AG09319 (cell line): ENCODE data around the gene AZIN2.

Source experiments
- DNase-seq: peaks from one replicate; pipeline ENCODE4 v3.0.0-alpha.2; 2010; ENCODE audit warnings: low read depth; ENCODE audit errors: extremely low read depth
- TF ChIP-seq, protein P1 (sequence below): IDR thresholded peaks from 2 replicates; pipeline ENCODE4 v1.5.1; 2011; ENCODE audit warnings: low read depth, mild to moderate bottlenecking, inconsistent platforms, low read length, moderate library complexity

AZIN2 gene

DNA sequence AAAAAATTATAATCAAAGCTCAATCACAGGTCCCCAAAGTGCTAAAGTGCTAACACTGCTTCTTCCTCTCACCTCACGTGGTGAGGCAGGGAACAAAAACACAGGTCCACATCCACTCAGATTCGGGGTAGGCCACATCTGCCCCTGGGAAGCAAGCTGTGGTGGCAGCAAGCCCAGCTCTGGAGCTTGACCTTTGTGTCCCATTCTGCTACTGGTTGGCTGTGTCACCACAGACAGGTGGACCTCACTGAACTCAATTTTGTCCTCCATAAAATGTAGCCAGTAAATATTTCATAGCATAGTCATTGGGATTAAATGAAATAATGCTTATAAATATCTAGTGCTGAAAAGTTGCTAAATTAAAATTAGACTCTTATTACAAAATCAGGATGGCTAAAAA, 8.5 kb downstream of the AZIN2 start:
- TF ChIP-seq, protein P1, sequence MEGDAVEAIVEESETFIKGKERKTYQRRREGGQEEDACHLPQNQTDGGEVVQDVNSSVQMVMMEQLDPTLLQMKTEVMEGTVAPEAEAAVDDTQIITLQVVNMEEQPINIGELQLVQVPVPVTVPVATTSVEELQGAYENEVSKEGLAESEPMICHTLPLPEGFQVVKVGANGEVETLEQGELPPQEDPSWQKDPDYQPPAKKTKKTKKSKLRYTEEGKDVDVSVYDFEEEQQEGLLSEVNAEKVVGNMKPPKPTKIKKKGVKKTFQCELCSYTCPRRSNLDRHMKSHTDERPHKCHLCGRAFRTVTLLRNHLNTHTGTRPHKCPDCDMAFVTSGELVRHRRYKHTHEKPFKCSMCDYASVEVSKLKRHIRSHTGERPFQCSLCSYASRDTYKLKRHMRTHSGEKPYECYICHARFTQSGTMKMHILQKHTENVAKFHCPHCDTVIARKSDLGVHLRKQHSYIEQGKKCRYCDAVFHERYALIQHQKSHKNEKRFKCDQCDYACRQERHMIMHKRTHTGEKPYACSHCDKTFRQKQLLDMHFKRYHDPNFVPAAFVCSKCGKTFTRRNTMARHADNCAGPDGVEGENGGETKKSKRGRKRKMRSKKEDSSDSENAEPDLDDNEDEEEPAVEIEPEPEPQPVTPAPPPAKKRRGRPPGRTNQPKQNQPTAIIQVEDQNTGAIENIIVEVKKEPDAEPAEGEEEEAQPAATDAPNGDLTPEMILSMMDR, result no peak
- DNase-seq, result no peak

DNA sequence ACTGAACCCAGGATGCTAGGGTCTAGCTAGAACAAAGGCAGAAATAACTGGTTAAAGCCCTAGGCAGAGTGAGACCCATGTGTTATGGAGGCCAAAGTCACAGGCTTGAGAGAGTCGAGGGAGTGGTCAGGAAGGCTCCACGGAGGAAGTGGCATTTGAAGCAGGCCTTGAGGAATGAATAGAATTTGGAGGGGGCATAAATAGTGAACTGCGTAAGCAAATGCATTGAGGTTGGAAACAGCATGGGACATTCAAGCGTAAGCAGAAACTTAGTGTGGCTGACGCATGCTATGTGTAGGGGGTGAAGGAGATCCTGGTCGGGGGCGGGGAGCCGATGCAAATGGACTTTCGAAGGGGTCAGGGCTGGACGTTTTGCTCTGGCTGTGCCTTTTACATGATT, 11.5 kb downstream of the AZIN2 start:
- TF ChIP-seq, protein P1, result no peak

DNA sequence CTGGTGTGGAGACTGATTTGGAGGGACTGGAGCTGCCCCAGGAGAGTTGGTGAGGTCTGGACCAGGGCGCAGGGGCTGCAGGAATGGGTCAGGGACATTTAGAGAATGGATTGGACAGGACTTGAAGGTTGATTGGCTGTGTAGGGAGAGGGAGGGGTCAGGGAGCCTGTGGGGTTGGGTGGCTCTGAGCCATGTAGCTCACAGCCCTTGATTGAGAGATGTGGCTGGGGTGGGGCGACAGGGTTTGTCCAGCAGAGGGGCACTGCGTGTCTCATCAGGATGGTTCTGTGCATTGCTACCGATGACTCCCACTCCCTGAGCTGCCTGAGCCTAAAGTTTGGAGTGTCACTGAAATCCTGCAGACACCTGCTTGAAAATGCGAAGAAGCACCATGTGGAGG, 12.1 kb downstream of the AZIN2 start:
- TF ChIP-seq, protein P1, result no peak
- DNase-seq, result no peak

More for the DNA sequence above, 11.5 kb downstream of the AZIN2 start:
- no peak for DNase-seq

DNA sequence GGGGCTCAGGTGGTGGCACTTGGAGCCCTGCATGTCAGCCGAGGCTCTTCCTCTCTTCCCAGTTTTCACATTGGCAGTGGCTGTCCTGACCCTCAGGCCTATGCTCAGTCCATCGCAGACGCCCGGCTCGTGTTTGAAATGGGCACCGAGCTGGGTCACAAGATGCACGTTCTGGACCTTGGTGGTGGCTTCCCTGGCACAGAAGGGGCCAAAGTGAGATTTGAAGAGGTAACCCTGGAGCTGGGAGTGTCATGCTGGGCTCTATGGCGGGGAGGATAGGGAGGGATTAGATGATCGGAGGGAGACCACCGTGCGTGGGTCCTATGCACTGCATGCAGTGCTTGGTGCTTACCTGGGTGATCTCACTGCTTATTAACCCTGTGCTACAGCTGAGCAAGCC, 13.5 kb downstream of the AZIN2 start:
- DNase-seq, result no peak
- TF ChIP-seq, protein P1, result no peak

DNA sequence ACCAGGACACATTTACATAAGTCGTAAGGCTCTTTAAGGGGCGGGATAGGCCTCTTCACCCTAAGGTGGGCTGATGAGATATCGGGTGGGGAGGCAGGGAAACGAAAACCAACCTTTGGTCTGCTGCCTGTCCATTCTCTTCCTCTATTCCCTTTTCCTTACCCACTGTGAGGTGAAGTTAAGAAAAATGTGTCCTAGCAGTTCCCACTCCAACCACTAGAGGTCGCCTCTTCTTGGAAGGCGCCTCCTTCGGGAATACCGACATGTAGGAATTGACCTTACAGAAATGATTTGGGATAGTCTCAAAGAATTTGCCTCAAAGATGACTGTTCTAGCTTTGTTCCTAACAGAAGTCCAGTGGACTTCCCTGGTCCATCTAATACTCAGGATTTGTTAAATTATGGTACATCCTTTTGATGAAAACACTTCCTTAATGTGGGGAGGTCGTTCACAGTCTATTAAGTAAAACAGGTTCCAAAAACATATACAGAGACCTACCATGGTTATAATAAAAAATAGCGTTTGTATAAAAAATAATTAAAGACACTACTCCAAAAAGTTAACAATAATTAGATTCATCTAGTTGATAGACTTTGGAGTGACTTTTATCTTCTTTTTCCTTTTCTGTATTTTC, 14.1 kb downstream of the AZIN2 start:
- peak; percentile 39 for DNase-seq
- TF ChIP-seq, protein P1, result peak; percentile 96

DNA sequence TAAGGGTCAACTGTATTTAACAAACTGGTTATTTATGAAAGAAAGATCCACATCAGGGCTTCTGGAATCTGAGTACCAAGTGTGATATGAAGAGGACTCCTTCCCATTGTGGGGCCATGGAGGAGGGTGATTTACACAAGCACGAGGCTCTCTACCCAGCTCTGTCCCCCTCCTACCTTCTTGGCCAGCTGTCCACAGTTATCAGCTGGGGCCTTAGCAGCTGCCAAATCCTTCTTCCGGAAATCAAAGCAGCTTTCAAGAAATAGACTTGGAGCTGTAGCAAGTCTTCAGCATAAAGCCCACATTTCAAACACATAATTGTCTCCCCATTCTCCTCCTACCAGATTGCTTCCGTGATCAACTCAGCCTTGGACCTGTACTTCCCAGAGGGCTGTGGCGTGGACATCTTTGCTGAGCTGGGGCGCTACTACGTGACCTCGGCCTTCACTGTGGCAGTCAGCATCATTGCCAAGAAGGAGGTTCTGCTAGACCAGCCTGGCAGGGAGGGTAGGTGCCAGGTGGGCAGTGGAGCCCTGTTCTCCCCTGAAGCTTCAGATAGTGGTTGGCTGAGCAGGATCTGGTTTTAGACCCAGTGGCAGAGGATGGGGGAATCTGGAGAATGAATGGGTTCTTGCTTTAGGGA, 15.5 kb downstream of the AZIN2 start:
- TF ChIP-seq, protein P1, result no peak
- no peak for DNase-seq

DNA sequence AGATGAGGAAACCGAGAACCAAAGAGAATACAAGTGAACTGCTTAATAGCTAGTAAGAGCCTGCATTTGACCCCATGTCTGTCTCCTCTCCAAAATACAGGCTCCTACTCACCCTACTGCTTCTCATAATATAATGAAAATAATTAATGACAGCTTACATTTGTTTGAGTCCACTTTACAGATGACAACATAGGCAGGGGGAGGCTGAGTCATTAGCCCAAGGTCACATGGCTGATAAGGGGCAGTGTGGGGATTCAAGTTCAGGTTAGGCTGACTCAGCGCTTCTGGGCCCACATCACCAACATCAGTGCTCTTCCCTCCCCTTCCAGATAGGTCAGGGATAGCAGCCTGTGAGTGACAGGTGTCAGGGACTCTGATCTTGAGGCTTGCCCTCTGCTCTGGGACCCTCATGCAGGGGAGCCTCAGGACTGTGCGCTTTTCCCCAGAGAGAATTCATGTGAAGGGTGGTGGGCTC, 16.2 kb downstream of the AZIN2 start:
- DNase-seq, result no peak
- TF ChIP-seq, protein P1, result no peak
